Measurements from ENCODE around the gene PGAP2. TPM values are rescaled to one million over a fixed set of nuclear protein-coding genes. Genes with fewer than 3 reads are reported as not detected.

The PGAP2 gene
- total RNA-seq, 1 experiment from 2014 or later: 37.4 TPM

DNA sequence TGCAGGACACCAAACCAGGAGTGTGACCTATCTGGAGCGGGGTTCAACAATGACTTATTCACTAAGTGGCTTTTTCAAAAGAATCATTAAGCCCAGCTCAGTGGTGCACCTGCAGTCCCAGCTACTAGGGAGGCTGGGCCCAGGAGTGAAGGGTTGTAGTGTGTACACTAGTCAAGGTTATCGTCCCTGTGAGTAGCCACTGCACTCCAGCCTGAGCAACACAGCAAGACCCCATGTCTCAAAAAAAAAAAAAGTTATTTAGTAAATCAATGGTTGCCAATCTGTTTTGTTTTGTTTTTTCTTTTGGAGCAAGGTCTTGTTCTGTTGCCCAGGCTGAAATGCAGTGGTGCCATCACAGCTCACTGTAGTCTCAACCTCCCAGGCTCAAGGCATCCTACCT is 24.5 kb downstream of the PGAP2 start:
- Histone ChIP-seq H2AFZ (ENCODE audit: low read length) (no peak overlapping the region), H3K4me2 (ENCODE audit: insufficient read depth, insufficient read length, low read length) (no peak overlapping the region), H3K79me1 (ENCODE audit: insufficient read depth, low read depth, low read length, poor library complexity, severe bottlenecking) (no peaks in the 10 kb centered on the region), H2AK5ac (ENCODE audit: insufficient read length, low read length) (no peak overlapping the region), H2BK120ac (ENCODE audit: low read depth, low read length, poor library complexity, severe bottlenecking) (no peak overlapping the region), H3K14ac (ENCODE audit: insufficient read depth, low read length) (no peak overlapping the region), H3K18ac (ENCODE audit: insufficient read length, low read depth, low read length) (no peak overlapping the region), H3K56ac (ENCODE audit: insufficient read length, low read depth, low read length) (no peak overlapping the region), H4K91ac (ENCODE audit: insufficient read length, low read depth, low read length) (no peak overlapping the region), H2BK5ac (ENCODE audit: insufficient read length, low read length) (no peak overlapping the region), H2BK12ac (ENCODE audit: insufficient read length, low read depth, low read length) (no peak overlapping the region), H3K23me2 (ENCODE audit: insufficient read length, low read depth, low read length, poor library complexity, severe bottlenecking) (no peaks in the 10 kb centered on the region), H3K79me2 (ENCODE audit: insufficient read depth, low read length) (no peaks in the 10 kb centered on the region), H3K9ac (ENCODE audit: extremely low read depth, insufficient read length, low read length) (no peak overlapping the region), H3K23ac (ENCODE audit: insufficient read length, low read depth, low read length) (no peak overlapping the region), H4K20me1 (ENCODE audit: control insufficient read depth, insufficient read depth, insufficient read length) (peaks cover 5% of the 10 kb centered on the region), H3T11ph (ENCODE audit: low read length) (no peak overlapping the region), H4K5ac (ENCODE audit: insufficient read length, low read depth, low read length) (no peak overlapping the region), H3K27ac (ENCODE audit: insufficient read length, low read depth, low read length) (no peak overlapping the region), H3K4ac (ENCODE audit: low read depth, low read length) (no peak overlapping the region), H3K27me3 (ENCODE audit: insufficient read depth, low read length) (no peaks in the 10 kb centered on the region), H3K9me3 (ENCODE audit: control insufficient read depth, low read depth, low read length) (no peaks in the 10 kb centered on the region), H3K4me1 (ENCODE audit: insufficient read depth, low read length) (peaks cover 15% of the 10 kb centered on the region), H2BK20ac (ENCODE audit: low read depth, low read length, poor library complexity, severe bottlenecking) (no peak overlapping the region), H2BK15ac (ENCODE audit: low read depth, low read length) (no peak overlapping the region), H4K8ac (replicated peaks; ENCODE audit: insufficient read length, low read depth, low read length) (no peak overlapping the region)
- no peak for TF ChIP-seq CTCF (conservative IDR thresholded peaks at IDR 0.05)
- DNase-seq: no peak
- no CpG with 5 or more reads among the region's 2 CpGs for WGBS (ENCODE audit: extremely low coverage, insufficient read length, low lambda C conversion rate)
- H3K4me1 Mint-ChIP-seq: peaks cover 39% of the 10 kb centered on the region in 2 experiments
- H3K4me3 Mint-ChIP-seq: no peak overlapping the region
- peak overlapping the region in 1 of 3 experiments; percentile 48; a peak in 1 of 7 replicates for H3K27ac Mint-ChIP-seq
- H3K27me3 Mint-ChIP-seq (ENCODE audit: low read depth): no peaks in the 10 kb centered on the region
- H3K36me3 Mint-ChIP-seq (ENCODE audit: insufficient read depth in 1 of 3, low read depth in 3 of 3): peaks cover 25 to 38% (median 26%) of the 10 kb centered on the region in 3 experiments
- H3K9me3 Mint-ChIP-seq: no peaks in the 10 kb centered on the region
